GM12875 (cell line): ENCODE measurements around the gene NUPR1.

ENCODE experiments used
- H3K4me3 ChIP-seq: one replicate; pipeline ENCODE4 v1.5.1; 2011; ENCODE audit warnings: low read depth, low read length, control low read depth
- CTCF ChIP-seq: IDR thresholded peaks from 2 replicates; pipeline ENCODE4 v1.5.1; 2011; ENCODE audit warnings: low read depth, mild to moderate bottlenecking, control low read depth, inconsistent platforms, low read length, moderate library complexity, borderline replicate concordance; ENCODE audit not compliant: insufficient read depth

The NUPR1 gene

GRCh38 chr16:28538733-28539596 is at the start of gene NUPR1:
Gene NUPR1, minus strand, starts transcription at chr16:28538974. Its CDS starts 67 bp downstream, at chr16:28538907.
- H3K4me3 ChIP-seq = no peak within 1 kb of the TSS
- no peak for TF ChIP-seq CTCF

GRCh38 chr16:28587386-28587785 is 48.6 kb upstream of the NUPR1 start:
- H3K4me3 ChIP-seq = no peak overlapping the region
- no peak for TF ChIP-seq CTCF

- no peak overlapping the region for H3K4me3 ChIP-seq
- TF ChIP-seq CTCF = no peak
Measured at GRCh38 chr16:28586466-28586865, 47.7 kb upstream of the NUPR1 start.

- TF ChIP-seq CTCF = no peak
- no peak overlapping the region for H3K4me3 ChIP-seq
Measured at GRCh38 chr16:28585674-28586073, 46.9 kb upstream of the NUPR1 start.

- TF ChIP-seq CTCF = no peak
Measured at GRCh38 chr16:28580726-28581315, 42.0 kb upstream of the NUPR1 start.

GRCh38 chr16:28575446-28576109 is 36.8 kb upstream of the NUPR1 start:
- TF ChIP-seq CTCF = no peak
- H3K4me3 ChIP-seq = no peak overlapping the region

More at GRCh38 chr16:28580726-28581315, 42.0 kb upstream of the NUPR1 start:
- H3K4me3 ChIP-seq = no peak overlapping the region

GRCh38 chr16:28574925-28575324 is 36.2 kb upstream of the NUPR1 start:
- TF ChIP-seq CTCF = no peak
- no peak overlapping the region for H3K4me3 ChIP-seq
